Measurements from ENCODE around the gene BABAM2.

BABAM2 gene

GRCh38 chr2:28276076-28276618, 385.6 kb downstream of the BABAM2 start:
- Histone ChIP-seq H4K20me1 (ENCODE audit: insufficient read depth, low read length) (no peaks in the 10 kb centered on the region), H3K4me3 (ENCODE audit: low read depth in 1 of 2, low read length in 2 of 2) (no peak overlapping the region), H3K9me3 (ENCODE audit: insufficient read depth, low read length, severe bottlenecking) (no peaks in the 10 kb centered on the region), H3K27ac (ENCODE audit: low read length) (no peak overlapping the region), H2AFZ (ENCODE audit: low read depth, low read length) (no peak overlapping the region), H3K36me3 (ENCODE audit: insufficient read depth, low read length) (no peaks in the 10 kb centered on the region), H3K4me1 (ENCODE audit: insufficient read depth, low read length) (no peaks in the 10 kb centered on the region), H3K9ac (ENCODE audit: low read depth, low read length) (no peak overlapping the region), H3K4me2 (ENCODE audit: insufficient read depth, low read length) (no peak overlapping the region), H3K79me2 (ENCODE audit: insufficient read depth, low read length) (no peaks in the 10 kb centered on the region), H3K27me3 (ENCODE audit: insufficient read depth, low read length, poor library complexity) (no peaks in the 10 kb centered on the region)
- ATAC-seq (ENCODE audit: insufficient read depth, low read depth) (no peak), DNase-seq (no peak)
- TF ChIP-seq CTCF (IDR thresholded peaks at IDR 0.05; ENCODE audit: borderline replicate concordance, extremely low read depth, low read length, poor library complexity, severe bottlenecking) (no peak), EZH2 (IDR thresholded peaks at IDR 0.05; ENCODE audit: borderline replicate concordance, low read depth, low read length, severe bottlenecking) (no peak)

- Histone ChIP-seq H4K20me1 (ENCODE audit: insufficient read depth, low read length) (no peaks in the 10 kb centered on the region), H3K79me2 (ENCODE audit: insufficient read depth, low read length) (no peaks in the 10 kb centered on the region), H3K9ac (ENCODE audit: low read depth, low read length) (no peak overlapping the region), H3K9me3 (ENCODE audit: insufficient read depth, low read length, severe bottlenecking) (no peaks in the 10 kb centered on the region), H3K4me3 (ENCODE audit: low read depth in 1 of 2, low read length in 2 of 2) (no peak overlapping the region), H3K36me3 (ENCODE audit: insufficient read depth, low read length) (no peaks in the 10 kb centered on the region), H3K27ac (ENCODE audit: low read length) (no peak overlapping the region), H3K4me2 (ENCODE audit: insufficient read depth, low read length) (no peak overlapping the region), H3K4me1 (ENCODE audit: insufficient read depth, low read length) (no peaks in the 10 kb centered on the region), H2AFZ (ENCODE audit: low read depth, low read length) (no peak overlapping the region), H3K27me3 (ENCODE audit: insufficient read depth, low read length, poor library complexity) (no peaks in the 10 kb centered on the region)
- ATAC-seq (ENCODE audit: insufficient read depth, low read depth): no peak
- DNase-seq: no peak
- no peak for TF ChIP-seq EZH2 (IDR thresholded peaks at IDR 0.05; ENCODE audit: borderline replicate concordance, low read depth, low read length, severe bottlenecking)
- TF ChIP-seq CTCF (IDR thresholded peaks at IDR 0.05; ENCODE audit: borderline replicate concordance, extremely low read depth, low read length, poor library complexity, severe bottlenecking): no peak
Observed at GRCh38 chr2:28276807-28277206, 386.3 kb downstream of the BABAM2 start.

DNA sequence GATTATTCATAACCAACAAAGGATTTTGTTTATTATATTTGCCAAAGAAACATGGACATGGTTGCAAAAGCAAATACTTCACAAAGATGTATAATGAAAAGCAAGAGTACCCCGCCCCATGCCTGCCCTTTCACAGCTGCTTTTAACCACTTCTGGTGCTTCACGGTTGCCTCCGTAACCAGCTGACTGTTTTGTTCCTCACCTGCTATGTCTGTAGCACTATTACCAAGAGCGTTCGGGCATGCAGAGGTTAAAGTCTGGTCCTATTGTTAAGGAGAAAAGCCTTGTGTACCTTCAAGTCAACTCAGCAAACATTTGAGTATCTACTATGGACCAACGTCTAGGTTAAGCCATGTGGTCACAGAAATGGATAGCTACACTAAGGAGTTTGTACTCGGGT, 386.9 kb downstream of the BABAM2 start:
- TF ChIP-seq CTCF (IDR thresholded peaks at IDR 0.05; ENCODE audit: borderline replicate concordance, extremely low read depth, low read length, poor library complexity, severe bottlenecking) (no peak), EZH2 (IDR thresholded peaks at IDR 0.05; ENCODE audit: borderline replicate concordance, low read depth, low read length, severe bottlenecking) (no peak)
- no peaks in the 10 kb centered on the region for H4K20me1 ChIP-seq (ENCODE audit: insufficient read depth, low read length)
- no peaks in the 10 kb centered on the region for H3K9me3 ChIP-seq (ENCODE audit: insufficient read depth, low read length, severe bottlenecking)
- H3K4me3 ChIP-seq (ENCODE audit: low read depth in 1 of 2, low read length in 2 of 2): no peak overlapping the region
- no peaks in the 10 kb centered on the region for H3K36me3 ChIP-seq (ENCODE audit: insufficient read depth, low read length)
- no peak overlapping the region for H3K4me2 ChIP-seq (ENCODE audit: insufficient read depth, low read length)
- no peaks in the 10 kb centered on the region for H3K4me1 ChIP-seq (ENCODE audit: insufficient read depth, low read length)
- H3K9ac ChIP-seq (ENCODE audit: low read depth, low read length): no peak overlapping the region
- H3K27me3 ChIP-seq (ENCODE audit: insufficient read depth, low read length, poor library complexity): no peaks in the 10 kb centered on the region
- H3K79me2 ChIP-seq (ENCODE audit: insufficient read depth, low read length): no peaks in the 10 kb centered on the region
- ATAC-seq (ENCODE audit: insufficient read depth, low read depth) (no peak), DNase-seq (no peak)
- H3K27ac ChIP-seq (ENCODE audit: low read length): no peak overlapping the region
- no peak overlapping the region for H2AFZ ChIP-seq (ENCODE audit: low read depth, low read length)

GRCh38 chr2:28279371-28279770, 388.8 kb downstream of the BABAM2 start:
- Histone ChIP-seq H4K20me1 (ENCODE audit: insufficient read depth, low read length) (no peaks in the 10 kb centered on the region), H3K36me3 (ENCODE audit: insufficient read depth, low read length) (no peaks in the 10 kb centered on the region), H3K4me1 (ENCODE audit: insufficient read depth, low read length) (no peaks in the 10 kb centered on the region), H3K79me2 (ENCODE audit: insufficient read depth, low read length) (no peaks in the 10 kb centered on the region), H3K4me2 (ENCODE audit: insufficient read depth, low read length) (no peak overlapping the region), H3K4me3 (ENCODE audit: low read depth in 1 of 2, low read length in 2 of 2) (no peak overlapping the region), H2AFZ (ENCODE audit: low read depth, low read length) (no peak overlapping the region), H3K9ac (ENCODE audit: low read depth, low read length) (no peak overlapping the region), H3K27me3 (ENCODE audit: insufficient read depth, low read length, poor library complexity) (no peaks in the 10 kb centered on the region), H3K27ac (ENCODE audit: low read length) (no peak overlapping the region), H3K9me3 (ENCODE audit: insufficient read depth, low read length, severe bottlenecking) (no peaks in the 10 kb centered on the region)
- TF ChIP-seq EZH2 (IDR thresholded peaks at IDR 0.05; ENCODE audit: borderline replicate concordance, low read depth, low read length, severe bottlenecking) (no peak), CTCF (IDR thresholded peaks at IDR 0.05; ENCODE audit: borderline replicate concordance, extremely low read depth, low read length, poor library complexity, severe bottlenecking) (no peak)
- DNase-seq (no peak), ATAC-seq (ENCODE audit: insufficient read depth, low read depth) (no peak)

Measured in DND-41 (cell line).